ENCODE measurements around the gene CDH4. TPM values are rescaled to one million over a fixed set of nuclear protein-coding genes. Genes with fewer than 3 reads are reported as not detected.

CDH4 gene
- total and polyA plus RNA-seq, 2 of the 4 experiments (the other 2 are of a cell fraction) = 1.6 to 3.5 TPM

- H3K18ac ChIP-seq (ENCODE audit: low read depth, low read length) = no peak overlapping the region
- intact Hi-C loops (cut with micrococcal nuclease) (no loop called here), dilution Hi-C loops (cut with HindIII; ENCODE audit: low sequenced_read_pairs, unreplicated experiment) (no loop called here), in situ Hi-C loops (cut with MboI; ENCODE audit: low sequenced_read_pairs) (no loop called here)
- POLR2A ChIA-PET (ENCODE audit: unreplicated experiment) = no interaction called here
- H4K5ac ChIP-seq (ENCODE audit: low read depth, low read length) = no peak overlapping the region
- H2AK9ac ChIP-seq (replicated peaks; ENCODE audit: low read depth, low read length, poor library complexity) = no peak overlapping the region
- no peaks in the 10 kb centered on the region for H3K4me1 ChIP-seq (ENCODE audit: control insufficient read depth, insufficient read depth, low read length)
- no peak for ATAC-seq (ENCODE audit: low read depth)
- no peaks in the 10 kb centered on the region for H3K9me3 ChIP-seq (ENCODE audit: control insufficient read depth, insufficient read depth, low read length)
- no peaks in the 10 kb centered on the region for H3K27me3 ChIP-seq (ENCODE audit: control insufficient read depth, insufficient read depth, low read length)
- H2BK120ac ChIP-seq (ENCODE audit: low read depth, low read length) = no peak overlapping the region
- H2AFZ ChIP-seq (replicated peaks; ENCODE audit: low read length, poor library complexity) = no peak overlapping the region
- peaks cover 8% of the 10 kb centered on the region for H3K36me3 ChIP-seq (ENCODE audit: control insufficient read depth, insufficient read depth, low read length)
- no CpG with 5 or more reads among the region's 12 CpGs for WGBS, 2 experiments (ENCODE audit: extremely low coverage in 2 of 2, insufficient read length in 1 of 2)
- TF ChIP-seq RCOR1 (IDR thresholded peaks at IDR 0.05; ENCODE audit: insufficient replicate concordance, low read length) (no peak), MAFK (IDR thresholded peaks at IDR 0.05; ENCODE audit: low read depth, low read length) (no peak)
- H2BK15ac ChIP-seq (ENCODE audit: low read depth, low read length) = no peak overlapping the region
- H3K14ac ChIP-seq (replicated peaks; ENCODE audit: low read depth, low read length) = no peak overlapping the region
- no peak overlapping the region for H3K9ac ChIP-seq (ENCODE audit: low read depth, low read length)
- no peak overlapping the region for H4K91ac ChIP-seq (ENCODE audit: insufficient read depth, low read depth, low read length)
- peaks cover 0 to 3% of the 10 kb centered on the region in 2 experiments; a peak in 2 of 4 replicates for H3K79me1 ChIP-seq (ENCODE audit: low read depth in 1 of 2, low read length in 2 of 2)
- H3K9me1 ChIP-seq (ENCODE audit: insufficient read depth, low read length) = peaks cover under 1% of the 10 kb centered on the region; the same call in 1 of the 2 replicates
- BruUV-seq (replicated peaks) = no TSS peak
- no peak overlapping the region for H4K8ac ChIP-seq (ENCODE audit: low read depth in 2 of 2, low read length in 2 of 2)
- no peak overlapping the region for H3K4me3 ChIP-seq (ENCODE audit: insufficient read depth, low read depth, low read length)
- no peak overlapping the region for H3K4ac ChIP-seq (ENCODE audit: low read depth, low read length)
- H2BK5ac ChIP-seq (ENCODE audit: low read depth, low read length, poor library complexity, severe bottlenecking) = no peak overlapping the region
- DNase-seq = no peak
- no peak overlapping the region for H2AK5ac ChIP-seq (ENCODE audit: low read depth, low read length)
- CTCF ChIA-PET = no interaction called here
- no peak overlapping the region for H3K4me2 ChIP-seq (ENCODE audit: low read depth, low read length)
- no peaks in the 10 kb centered on the region; the same call in 1 of the 2 replicates for H4K20me1 ChIP-seq (ENCODE audit: insufficient read depth, low read length)
- no peak overlapping the region for H3K56ac ChIP-seq (ENCODE audit: extremely low read depth, insufficient read depth, low read length)
- no peak overlapping the region for H2BK20ac ChIP-seq (ENCODE audit: low read depth, low read length)
- H3K23ac ChIP-seq (ENCODE audit: low read depth, low read length) = no peak overlapping the region
- H3K27ac ChIP-seq (ENCODE audit: insufficient read depth, low read length) = no peak overlapping the region
Observed at GRCh38 chr20:61979090-61979489, 727.0 kb downstream of the CDH4 start.

Data from IMR-90 (cell line).